ENCODE measurements around the gene STPG3.
A peak's percentile ranks its signal among the peaks of the same experiment; 100 is the strongest.
"Not testable (repeated sequence)": the region's sequence is repeated elsewhere in the genome, so short reads cannot be mapped to it uniquely, and the experiment has no call there.

Gene STPG3

GRCh38 chr9:137240318-137240840 is 10.7 kb upstream of the STPG3 start:
- Histone ChIP-seq H3K4me1 (ENCODE audit: control insufficient read depth, insufficient read depth, low read length, poor library complexity, severe bottlenecking) (peaks cover 27% of the 10 kb centered on the region), H3K36me3 (ENCODE audit: control insufficient read depth, insufficient read depth, low read length) (peaks cover 22% of the 10 kb centered on the region), H3K4me3 (ENCODE audit: insufficient read depth, low read depth, low read length, poor library complexity, severe bottlenecking) (peak overlapping the region; percentile 63), H3K27me3 (replicated peaks; ENCODE audit: control insufficient read depth, insufficient read depth, low read length, poor library complexity, severe bottlenecking) (no peaks in the 10 kb centered on the region), H3K27ac (ENCODE audit: insufficient read depth, low read length, poor library complexity, severe bottlenecking) (peak overlapping the region; percentile 81), H3K9me3 (ENCODE audit: control insufficient read depth, low read length) (no peaks in the 10 kb centered on the region)
- DNase-seq, result peak; percentile 64 to 70 (median 64)

GRCh38 chr9:137240841-137241489 is 10.1 kb upstream of the STPG3 start, which contains the start of gene TUBB4B:
Gene TUBB4B (plus strand): TSS chr9:137241287. CDS start chr9:137241361, 74 bp downstream.
- peaks cover 22% of the 10 kb centered on the region for H3K36me3 ChIP-seq (ENCODE audit: control insufficient read depth, insufficient read depth, low read length)
- DNase-seq, result peak; percentile 98
- no peaks in the 10 kb centered on the region for H3K27me3 ChIP-seq (replicated peaks; ENCODE audit: control insufficient read depth, insufficient read depth, low read length, poor library complexity, severe bottlenecking)
- H3K4me1 ChIP-seq (ENCODE audit: control insufficient read depth, insufficient read depth, low read length, poor library complexity, severe bottlenecking), result peaks cover 27% of the 10 kb centered on the region
- peak within 1 kb of the TSS; percentile 66 for H3K4me3 ChIP-seq (ENCODE audit: insufficient read depth, low read depth, low read length, poor library complexity, severe bottlenecking)
- H3K27ac ChIP-seq (ENCODE audit: insufficient read depth, low read length, poor library complexity, severe bottlenecking), result peak within 1 kb of the TSS; percentile 81
- H3K9me3 ChIP-seq (ENCODE audit: control insufficient read depth, low read length), result no peaks in the 10 kb centered on the region

GRCh38 chr9:137241490-137242268 is 9.4 kb upstream of the STPG3 start:
- Histone ChIP-seq H3K27me3 (replicated peaks; ENCODE audit: control insufficient read depth, insufficient read depth, low read length, poor library complexity, severe bottlenecking) (no peaks in the 10 kb centered on the region), H3K4me3 (ENCODE audit: insufficient read depth, low read depth, low read length, poor library complexity, severe bottlenecking) (peak overlapping the region; percentile 66), H3K9me3 (ENCODE audit: control insufficient read depth, low read length) (no peaks in the 10 kb centered on the region), H3K4me1 (ENCODE audit: control insufficient read depth, insufficient read depth, low read length, poor library complexity, severe bottlenecking) (peaks cover 21% of the 10 kb centered on the region), H3K36me3 (ENCODE audit: control insufficient read depth, insufficient read depth, low read length) (peaks cover 22% of the 10 kb centered on the region), H3K27ac (ENCODE audit: insufficient read depth, low read length, poor library complexity, severe bottlenecking) (peak overlapping the region; percentile 71)
- DNase-seq, result peak; percentile 59 to 66 (median 60)

- DNase-seq, result no peak
- peak overlapping the region; percentile 71 for H3K27ac ChIP-seq (ENCODE audit: insufficient read depth, low read length, poor library complexity, severe bottlenecking)
- peak overlapping the region; percentile 66 for H3K4me3 ChIP-seq (ENCODE audit: insufficient read depth, low read depth, low read length, poor library complexity, severe bottlenecking)
- peaks cover 17% of the 10 kb centered on the region for H3K4me1 ChIP-seq (ENCODE audit: control insufficient read depth, insufficient read depth, low read length, poor library complexity, severe bottlenecking)
- peaks cover 22% of the 10 kb centered on the region for H3K36me3 ChIP-seq (ENCODE audit: control insufficient read depth, insufficient read depth, low read length)
- no peaks in the 10 kb centered on the region for H3K27me3 ChIP-seq (replicated peaks; ENCODE audit: control insufficient read depth, insufficient read depth, low read length, poor library complexity, severe bottlenecking)
- H3K9me3 ChIP-seq (ENCODE audit: control insufficient read depth, low read length), result no peaks in the 10 kb centered on the region
Observed at GRCh38 chr9:137242269-137243203, 8.6 kb upstream of the STPG3 start.

GRCh38 chr9:137243266-137243625 is 7.8 kb upstream of the STPG3 start:
- H3K36me3 ChIP-seq (ENCODE audit: control insufficient read depth, insufficient read depth, low read length), result peaks cover 22% of the 10 kb centered on the region
- not testable (repeated sequence) for DNase-seq; H3K4me3 ChIP-seq (ENCODE audit: insufficient read depth, low read depth, low read length, poor library complexity, severe bottlenecking); H3K9me3 ChIP-seq (ENCODE audit: control insufficient read depth, low read length); H3K27me3 ChIP-seq (replicated peaks; ENCODE audit: control insufficient read depth, insufficient read depth, low read length, poor library complexity, severe bottlenecking); H3K27ac ChIP-seq (ENCODE audit: insufficient read depth, low read length, poor library complexity, severe bottlenecking)
- peaks cover 17% of the 10 kb centered on the region for H3K4me1 ChIP-seq (ENCODE audit: control insufficient read depth, insufficient read depth, low read length, poor library complexity, severe bottlenecking)

GRCh38 chr9:137243626-137244485 is 7.2 kb upstream of the STPG3 start:
- no peak overlapping the region for H3K27ac ChIP-seq (ENCODE audit: insufficient read depth, low read length, poor library complexity, severe bottlenecking)
- H3K9me3 ChIP-seq (ENCODE audit: control insufficient read depth, low read length), result no peaks in the 10 kb centered on the region
- DNase-seq, result no peak
- H3K4me3 ChIP-seq (ENCODE audit: insufficient read depth, low read depth, low read length, poor library complexity, severe bottlenecking), result no peak overlapping the region
- H3K4me1 ChIP-seq (ENCODE audit: control insufficient read depth, insufficient read depth, low read length, poor library complexity, severe bottlenecking), result peaks cover 17% of the 10 kb centered on the region
- H3K27me3 ChIP-seq (replicated peaks; ENCODE audit: control insufficient read depth, insufficient read depth, low read length, poor library complexity, severe bottlenecking), result no peaks in the 10 kb centered on the region
- H3K36me3 ChIP-seq (ENCODE audit: control insufficient read depth, insufficient read depth, low read length), result peaks cover 22% of the 10 kb centered on the region

GRCh38 chr9:137244486-137245449 is 6.3 kb upstream of the STPG3 start:
- Histone ChIP-seq H3K9me3 (ENCODE audit: control insufficient read depth, low read length) (no peaks in the 10 kb centered on the region), H3K4me1 (ENCODE audit: control insufficient read depth, insufficient read depth, low read length, poor library complexity, severe bottlenecking) (peaks cover 15% of the 10 kb centered on the region), H3K27me3 (replicated peaks; ENCODE audit: control insufficient read depth, insufficient read depth, low read length, poor library complexity, severe bottlenecking) (no peaks in the 10 kb centered on the region), H3K4me3 (ENCODE audit: insufficient read depth, low read depth, low read length, poor library complexity, severe bottlenecking) (no peak overlapping the region), H3K36me3 (ENCODE audit: control insufficient read depth, insufficient read depth, low read length) (peaks cover 22% of the 10 kb centered on the region), H3K27ac (ENCODE audit: insufficient read depth, low read length, poor library complexity, severe bottlenecking) (no peak overlapping the region)
- no peak for DNase-seq

GRCh38 chr9:137245450-137246421 is 5.3 kb upstream of the STPG3 start:
- Histone ChIP-seq H3K9me3 (ENCODE audit: control insufficient read depth, low read length) (no peaks in the 10 kb centered on the region), H3K27me3 (replicated peaks; ENCODE audit: control insufficient read depth, insufficient read depth, low read length, poor library complexity, severe bottlenecking) (no peaks in the 10 kb centered on the region), H3K27ac (ENCODE audit: insufficient read depth, low read length, poor library complexity, severe bottlenecking) (no peak overlapping the region), H3K4me3 (ENCODE audit: insufficient read depth, low read depth, low read length, poor library complexity, severe bottlenecking) (no peak overlapping the region), H3K4me1 (ENCODE audit: control insufficient read depth, insufficient read depth, low read length, poor library complexity, severe bottlenecking) (peaks cover 15% of the 10 kb centered on the region), H3K36me3 (ENCODE audit: control insufficient read depth, insufficient read depth, low read length) (peaks cover 22% of the 10 kb centered on the region)
- DNase-seq, result no peak
